EL (cell line): Measurements from ENCODE around the gene RXFP1.

Experiments used
- DNase-seq: peaks from one replicate; pipeline ENCODE4 v3.0.0-alpha.2; 2016

Gene RXFP1

DNA sequence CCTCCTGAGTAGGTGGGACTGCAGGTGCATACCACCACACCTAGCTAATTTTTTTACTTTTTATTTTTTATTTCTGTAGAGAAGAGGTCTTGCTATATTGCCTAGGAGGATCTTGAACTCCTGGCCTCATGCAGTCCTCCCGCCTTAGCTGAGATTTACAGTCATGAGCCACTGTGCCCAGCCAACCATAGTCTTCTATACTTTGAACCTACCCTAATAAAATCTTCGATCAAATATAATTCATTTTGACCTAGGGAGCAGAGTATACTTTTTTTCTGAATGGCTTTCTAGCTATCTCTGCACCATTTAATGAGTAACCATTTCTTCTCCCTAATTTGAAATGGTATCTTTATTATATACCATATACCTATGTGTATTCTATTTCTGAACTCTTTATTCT lies 157.1 kb downstream of the RXFP1 start:
- DNase-seq, result no peak

- no peak for DNase-seq
Measured at GRCh38 chr4:158681629-158682028, 159.9 kb downstream of the RXFP1 start.

DNA sequence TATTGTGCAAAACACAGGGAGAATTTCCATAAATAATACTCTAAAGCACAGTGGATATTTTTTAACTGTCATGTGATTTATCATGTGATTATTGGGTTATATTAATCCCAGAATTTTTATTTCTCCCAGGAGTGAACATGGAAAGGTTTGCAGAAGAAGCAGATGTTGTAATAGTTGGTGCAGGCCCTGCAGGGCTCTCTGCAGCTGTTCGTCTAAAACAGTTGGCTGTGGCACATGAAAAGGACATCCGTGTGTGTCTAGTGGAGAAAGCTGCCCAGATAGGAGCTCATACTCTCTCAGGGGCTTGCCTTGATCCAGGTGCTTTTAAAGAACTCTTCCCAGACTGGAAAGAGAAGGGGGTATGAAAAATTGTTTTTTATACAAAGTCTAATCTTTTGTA lies 160.4 kb downstream of the RXFP1 start:
- no peak for DNase-seq

- DNase-seq, result no peak
Measured at GRCh38 chr4:158688813-158689212, 167.1 kb downstream of the RXFP1 start.
